Measurements from ENCODE around the gene INHBE. TPM values are rescaled to one million over a fixed set of nuclear protein-coding genes. Genes with fewer than 3 reads are reported as not detected.

Gene INHBE
- total RNA-seq, 2 donors from 2014 or later, result not detected

DNA sequence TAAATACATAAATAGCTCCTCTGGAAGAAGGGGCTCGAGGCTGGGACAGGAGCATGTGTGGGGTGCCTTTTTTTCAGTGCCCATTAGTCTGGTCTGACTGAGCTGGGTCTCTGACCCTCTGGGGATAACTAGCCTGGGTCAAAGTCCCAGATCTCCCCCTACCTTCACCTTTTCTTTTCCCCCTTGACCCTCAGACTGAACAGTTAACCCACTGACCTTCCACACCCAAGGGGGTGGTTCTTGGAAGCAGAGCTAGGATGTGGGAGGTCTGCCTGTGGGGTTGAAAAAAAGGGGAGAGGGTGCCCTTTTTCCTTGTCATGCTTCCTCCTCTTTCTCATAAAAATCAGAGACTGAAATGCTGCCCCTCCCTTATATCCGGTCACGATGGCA is 3.6 kb downstream of the INHBE start:
- ATAC-seq (no peak), DNase-seq (no peak)
- intact Hi-C loops (cut with DNase I), result loop anchor here in 1 of 2 donors (5.0 kb wide), 1 partner anchor 246 kb away; no protein-coding TSS in a partner anchor

DNA sequence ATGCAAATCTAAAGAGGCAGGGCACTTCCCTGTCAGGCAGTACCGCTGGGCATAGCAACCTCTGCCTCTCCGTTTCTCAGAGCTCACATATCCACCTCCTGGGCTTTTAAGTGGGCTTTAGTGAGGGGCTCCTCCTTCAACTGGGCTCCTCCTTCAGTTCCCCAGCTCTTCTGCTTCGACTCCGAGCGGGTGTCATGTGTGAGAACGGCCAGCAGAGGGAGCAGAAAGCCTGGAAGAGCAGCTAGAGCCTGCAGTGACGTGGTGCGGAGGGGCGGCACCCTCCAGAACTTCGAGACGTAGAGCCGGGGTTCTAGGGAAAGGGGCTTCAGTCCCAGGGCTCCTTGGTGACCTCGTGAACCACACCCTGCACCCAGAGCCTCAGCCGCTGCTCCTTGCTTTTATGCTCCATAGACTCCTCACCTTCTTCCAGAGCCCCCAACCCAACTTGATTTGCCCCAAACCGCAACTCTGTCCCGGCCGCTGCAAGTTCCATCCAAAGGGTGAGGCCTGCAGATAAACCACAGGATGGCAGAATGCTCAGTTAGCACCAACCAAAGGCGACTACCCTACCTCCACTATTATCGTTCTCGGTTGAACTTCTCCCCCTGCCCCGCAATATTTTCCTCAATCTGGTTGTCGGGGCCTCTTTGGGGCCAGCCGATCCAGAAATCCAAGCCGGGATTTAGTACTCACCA is 4.1 kb downstream of the INHBE start:
- peak; percentile 78 for ATAC-seq
- DNase-seq, result peak; percentile 94
- intact Hi-C loops (cut with DNase I), result loop anchor here in 1 of 2 donors (5.0 kb wide), 1 partner anchor 247 kb away; no protein-coding TSS in a partner anchor

DNA sequence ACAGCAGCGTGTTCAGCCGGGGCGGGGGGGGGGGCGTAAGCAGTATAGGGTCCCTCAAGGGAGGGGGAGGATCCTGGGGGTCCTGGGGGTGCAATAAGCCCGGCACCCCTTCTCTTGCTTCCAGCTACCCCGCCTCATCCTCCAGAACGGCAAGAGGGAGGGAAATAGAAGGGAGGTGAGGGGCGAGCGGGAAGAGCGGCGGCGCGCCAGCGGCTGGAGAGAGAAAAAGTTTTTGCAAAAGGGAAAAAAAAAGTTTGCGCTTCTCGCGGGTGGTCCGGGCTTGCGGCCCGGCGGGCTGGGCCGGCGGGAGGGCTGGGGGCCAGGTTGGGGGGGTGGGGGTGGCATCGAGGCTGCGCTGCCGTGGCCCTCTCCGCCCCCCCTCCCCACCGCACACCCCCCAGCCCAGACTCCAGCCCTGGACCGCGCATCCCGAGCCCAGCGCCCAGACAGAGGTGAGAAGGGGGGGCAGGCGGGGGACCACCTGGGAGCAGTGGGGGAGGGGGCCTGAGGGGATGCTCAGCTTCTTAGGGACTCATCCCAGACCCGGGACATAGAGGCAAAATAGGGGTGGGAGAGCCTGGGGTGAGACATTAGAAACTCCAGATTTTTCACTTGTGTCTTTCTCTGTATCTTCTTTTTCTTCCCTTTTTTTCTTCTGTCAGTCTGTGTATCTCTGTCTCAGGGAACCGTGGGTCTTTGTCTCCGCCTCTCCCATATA is 4.8 kb downstream of the INHBE start, which contains the start of gene GLI1:
TSS of gene GLI1 (plus strand) at position 36 of the 718 bp plus-strand sequence. CDS start 3,907 bp downstream, outside the sequence.
- DNase-seq (no peak), ATAC-seq (peak; percentile 42 to 51)
- intact Hi-C loops (cut with DNase I), result loop anchor here in 1 of 2 donors (5.0 kb wide), 1 partner anchor 248 kb away; no protein-coding TSS in a partner anchor

- intact Hi-C loops (cut with DNase I), result no loop called here
These were observed 5.3 kb downstream of the INHBE start for GRCh38 chr12:57460468-57460784.

GRCh38 chr12:57460841-57461275 is 5.8 kb downstream of the INHBE start:
- intact Hi-C loops (cut with DNase I), result no loop called here
- no peak for ATAC-seq
- DNase-seq, result no peak

More at GRCh38 chr12:57460468-57460784, 5.3 kb downstream of the INHBE start:
- DNase-seq (no peak), ATAC-seq (no peak)

GRCh38 chr12:57461276-57461916 is 6.3 kb downstream of the INHBE start:
- intact Hi-C loops (cut with DNase I), result no loop called here
- DNase-seq, result peak; percentile 74
- ATAC-seq, result peak; percentile 35 to 64

DNA sequence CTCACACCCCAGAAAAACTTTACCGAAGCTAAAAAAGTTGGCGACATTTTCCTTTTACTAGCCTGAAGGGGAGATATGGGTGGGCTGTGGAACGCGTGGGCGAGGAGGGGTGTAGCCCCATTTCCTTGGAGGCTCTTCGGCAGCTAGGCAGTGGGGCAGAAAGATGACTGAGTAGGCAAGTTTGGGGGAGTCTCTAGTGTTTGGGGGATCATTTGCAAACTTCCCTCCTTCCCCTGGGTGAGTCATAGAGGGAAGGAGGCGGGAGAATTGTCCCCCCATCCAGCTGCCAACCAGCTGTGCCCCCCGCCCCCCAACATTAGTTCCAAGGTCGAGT is 6.8 kb downstream of the INHBE start:
- DNase-seq (no peak), ATAC-seq (no peak)

GRCh38 chr12:57462251-57462911 is 7.3 kb downstream of the INHBE start:
- peak; percentile 73 to 76 for ATAC-seq
- DNase-seq, result peak; percentile 88
- intact Hi-C loops (cut with DNase I), result no loop called here

More for the DNA sequence above, 6.8 kb downstream of the INHBE start:
- intact Hi-C loops (cut with DNase I), result no loop called here

- ATAC-seq (no peak), DNase-seq (no peak)
- intact Hi-C loops (cut with DNase I), result no loop called here
These were observed 7.8 kb downstream of the INHBE start for GRCh38 chr12:57462912-57463253.

DNA sequence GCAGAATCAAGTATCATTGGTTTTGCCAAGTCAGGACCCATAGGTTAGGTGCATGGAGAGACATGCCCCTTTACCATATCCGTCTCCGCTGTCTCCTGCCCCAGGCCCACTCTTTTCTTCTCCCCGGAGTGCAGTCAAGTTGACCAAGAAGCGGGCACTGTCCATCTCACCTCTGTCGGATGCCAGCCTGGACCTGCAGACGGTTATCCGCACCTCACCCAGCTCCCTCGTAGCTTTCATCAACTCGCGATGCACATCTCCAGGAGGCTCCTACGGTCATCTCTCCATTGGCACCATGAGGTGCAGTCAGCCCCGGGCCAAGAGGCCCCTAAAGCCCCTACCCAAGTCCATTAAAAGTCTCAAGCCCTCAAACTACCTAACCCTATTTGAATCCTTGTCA is 9.5 kb downstream of the INHBE start:
- intact Hi-C loops (cut with DNase I), result no loop called here
- DNase-seq (no peak), ATAC-seq (no peak)

GRCh38 chr12:57465030-57465746 is 10.1 kb downstream of the INHBE start:
- ATAC-seq, result no peak
- DNase-seq, result no peak
- intact Hi-C loops (cut with DNase I), result no loop called here

GRCh38 chr12:57465747-57466505 is 10.8 kb downstream of the INHBE start:
- ATAC-seq, result no peak

DNA sequence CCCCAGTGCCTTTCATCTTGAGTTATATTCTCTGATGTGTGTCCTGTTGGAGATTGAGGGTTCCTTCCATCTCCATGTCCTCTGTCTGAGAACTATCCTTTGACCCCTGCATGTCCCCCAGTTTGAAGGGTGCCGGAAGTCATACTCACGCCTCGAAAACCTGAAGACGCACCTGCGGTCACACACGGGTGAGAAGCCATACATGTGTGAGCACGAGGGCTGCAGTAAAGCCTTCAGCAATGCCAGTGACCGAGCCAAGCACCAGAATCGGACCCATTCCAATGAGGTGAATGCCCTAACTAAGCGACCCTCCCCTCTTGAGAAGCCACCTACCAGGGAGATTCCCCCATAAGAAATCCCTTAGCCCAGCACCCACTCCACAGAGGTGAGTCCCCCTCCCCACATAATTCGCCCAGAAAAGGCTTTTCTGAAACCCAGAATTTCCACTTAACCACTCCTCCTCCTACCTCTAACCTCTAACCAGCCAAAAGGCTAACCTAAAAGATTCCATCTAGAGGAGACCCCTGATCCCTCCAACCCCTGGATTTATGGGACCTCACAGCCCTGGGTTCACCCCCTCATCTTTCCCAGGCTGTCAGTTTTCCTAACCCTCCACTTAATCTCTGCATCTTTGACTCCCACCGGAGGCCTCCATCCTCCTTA is 12.2 kb downstream of the INHBE start:
- intact Hi-C loops (cut with DNase I), result no loop called here
- DNase-seq, result no peak
- no peak for ATAC-seq

More at GRCh38 chr12:57465747-57466505, 10.8 kb downstream of the INHBE start:
- intact Hi-C loops (cut with DNase I), result no loop called here
- DNase-seq, result no peak

GRCh38 chr12:57467915-57468314 is 12.8 kb downstream of the INHBE start:
- intact Hi-C loops (cut with DNase I), result no loop called here
- no peak for ATAC-seq
- no peak for DNase-seq

GRCh38 chr12:57469296-57470164 is 14.4 kb downstream of the INHBE start:
- no peak for DNase-seq
- no peak for ATAC-seq

DNA sequence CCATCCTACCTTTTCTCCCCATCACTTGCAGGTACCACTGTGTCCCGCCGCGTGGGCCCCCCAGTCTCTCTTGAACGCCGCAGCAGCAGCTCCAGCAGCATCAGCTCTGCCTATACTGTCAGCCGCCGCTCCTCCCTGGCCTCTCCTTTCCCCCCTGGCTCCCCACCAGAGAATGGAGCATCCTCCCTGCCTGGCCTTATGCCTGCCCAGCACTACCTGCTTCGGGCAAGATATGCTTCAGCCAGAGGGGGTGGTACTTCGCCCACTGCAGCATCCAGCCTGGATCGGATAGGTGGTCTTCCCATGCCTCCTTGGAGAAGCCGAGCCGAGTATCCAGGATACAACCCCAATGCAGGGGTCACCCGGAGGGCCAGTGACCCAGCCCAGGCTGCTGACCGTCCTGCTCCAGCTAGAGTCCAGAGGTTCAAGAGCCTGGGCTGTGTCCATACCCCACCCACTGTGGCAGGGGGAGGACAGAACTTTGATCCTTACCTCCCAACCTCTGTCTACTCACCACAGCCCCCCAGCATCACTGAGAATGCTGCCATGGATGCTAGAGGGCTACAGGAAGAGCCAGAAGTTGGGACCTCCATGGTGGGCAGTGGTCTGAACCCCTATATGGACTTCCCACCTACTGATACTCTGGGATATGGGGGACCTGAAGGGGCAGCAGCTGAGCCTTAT is 15.3 kb downstream of the INHBE start:
- ATAC-seq, result no peak

More at GRCh38 chr12:57469296-57470164, 14.4 kb downstream of the INHBE start:
- intact Hi-C loops (cut with DNase I), result no loop called here

More for the DNA sequence above, 15.3 kb downstream of the INHBE start:
- intact Hi-C loops (cut with DNase I), result no loop called here
- no peak for DNase-seq
